Nephron progenitor cell (in vitro differentiated cells): ENCODE data around the gene PLA2G2F.

Experiments used
- DNase-seq: peaks from one replicate; pipeline ENCODE4 v3.0.0; 2021
- H3K27ac Mint-ChIP-seq: 2 replicates; pipeline ENCODE4 v1.8.0; 2021; ENCODE audit warnings: mild to moderate bottlenecking, moderate library complexity, mixed read lengths
- H3K27me3 Mint-ChIP-seq: 2 replicates; pipeline ENCODE4 v1.8.0; 2021; ENCODE audit warnings: mild to moderate bottlenecking, low read depth, mixed read lengths; ENCODE audit not compliant: poor library complexity
- H3K36me3 Mint-ChIP-seq: 2 replicates; pipeline ENCODE4 v1.8.0; 2021; ENCODE audit warnings: low read depth, mixed read lengths
- H3K4me1 Mint-ChIP-seq: 2 replicates; pipeline ENCODE4 v1.8.0; 2021; ENCODE audit warnings: mixed read lengths
- H3K4me3 Mint-ChIP-seq: 2 replicates; pipeline ENCODE4 v1.8.0; 2021; ENCODE audit warnings: mild to moderate bottlenecking, moderate library complexity, mixed read lengths
- H3K9me3 Mint-ChIP-seq: 2 replicates; pipeline ENCODE4 v1.8.0; 2021; ENCODE audit warnings: mild to moderate bottlenecking, moderate library complexity, mixed read lengths
- CTCF ChIP-seq: fragments of 200-600 bp; sonication (generic); IDR thresholded peaks from 2 replicates; pipeline ENCODE4 v1.5.0; 2021; ENCODE audit warnings: antibody characterized with exemption

Gene PLA2G2F

GRCh38 chr1:20109223-20109856 lies 29.8 kb upstream of the PLA2G2F start:
- DNase-seq, result no peak
- H3K9me3 Mint-ChIP-seq, result peaks cover 4% of the 10 kb centered on the region
- no peaks in the 10 kb centered on the region for H3K36me3 Mint-ChIP-seq
- no peaks in the 10 kb centered on the region for H3K4me1 Mint-ChIP-seq
- no peak for TF ChIP-seq CTCF
- H3K27me3 Mint-ChIP-seq, result peaks cover 12% of the 10 kb centered on the region
- no peak overlapping the region for H3K27ac Mint-ChIP-seq
- no peak overlapping the region for H3K4me3 Mint-ChIP-seq

GRCh38 chr1:20110679-20111078 lies 28.4 kb upstream of the PLA2G2F start:
- H3K27me3 Mint-ChIP-seq, result peaks cover 14% of the 10 kb centered on the region
- H3K4me1 Mint-ChIP-seq, result no peaks in the 10 kb centered on the region
- no peaks in the 10 kb centered on the region for H3K9me3 Mint-ChIP-seq
- H3K36me3 Mint-ChIP-seq, result no peaks in the 10 kb centered on the region
- no peak for DNase-seq
- no peak for TF ChIP-seq CTCF
- H3K4me3 Mint-ChIP-seq, result no peak overlapping the region
- H3K27ac Mint-ChIP-seq, result no peak overlapping the region

GRCh38 chr1:20111452-20111851 lies 27.7 kb upstream of the PLA2G2F start:
- no peak for TF ChIP-seq CTCF
- H3K9me3 Mint-ChIP-seq, result no peaks in the 10 kb centered on the region
- no peaks in the 10 kb centered on the region for H3K4me1 Mint-ChIP-seq
- H3K36me3 Mint-ChIP-seq, result no peaks in the 10 kb centered on the region
- H3K27me3 Mint-ChIP-seq, result peaks cover 22% of the 10 kb centered on the region
- H3K4me3 Mint-ChIP-seq, result no peak overlapping the region
- H3K27ac Mint-ChIP-seq, result no peak overlapping the region
- DNase-seq, result no peak

- Mint-ChIP-seq H3K36me3 (no peaks in the 10 kb centered on the region), H3K27me3 (peaks cover 21% of the 10 kb centered on the region)
- no peak for TF ChIP-seq CTCF
These were observed 26.7 kb upstream of the PLA2G2F start for GRCh38 chr1:20112279-20113000.

GRCh38 chr1:20114021-20114648 lies 25.0 kb upstream of the PLA2G2F start:
- H3K4me3 Mint-ChIP-seq, result no peak overlapping the region

More at GRCh38 chr1:20112279-20113000, 26.7 kb upstream of the PLA2G2F start:
- Mint-ChIP-seq H3K9me3 (no peaks in the 10 kb centered on the region), H3K4me3 (no peak overlapping the region), H3K27ac (no peak overlapping the region), H3K4me1 (no peaks in the 10 kb centered on the region)
- DNase-seq, result no peak

More at GRCh38 chr1:20114021-20114648, 25.0 kb upstream of the PLA2G2F start:
- H3K36me3 Mint-ChIP-seq, result no peaks in the 10 kb centered on the region
- no peak overlapping the region for H3K27ac Mint-ChIP-seq
- TF ChIP-seq CTCF, result no peak
- DNase-seq, result no peak
- H3K27me3 Mint-ChIP-seq, result peaks cover 20% of the 10 kb centered on the region
- no peaks in the 10 kb centered on the region for H3K4me1 Mint-ChIP-seq
- H3K9me3 Mint-ChIP-seq, result no peaks in the 10 kb centered on the region
